SIG-M5 treated with dmso at 0.1 percent for 504 hours (cell line): ENCODE data around the gene HBM.
"Not testable (repeated sequence)": the region's sequence is repeated elsewhere in the genome, so short reads cannot be mapped to it uniquely, and the experiment has no call there.

Experiments used
- DNase-seq: peaks from one replicate; lab custom pipeline; 2025; ENCODE audit not compliant: unreplicated experiment; lab: John Stamatoyannopoulos, UW

HBM gene

GRCh38 chr16:180681-181564, 15.1 kb downstream of the HBM start:
- peak; percentile 46 for DNase-seq

GRCh38 chr16:181565-182021, 15.8 kb downstream of the HBM start:
- DNase-seq = no peak

- no peak for DNase-seq
Observed at GRCh38 chr16:183005-183404, 17.2 kb downstream of the HBM start.

- no peak for DNase-seq
Observed at GRCh38 chr16:185213-185612, 19.4 kb downstream of the HBM start.

- DNase-seq = no peak
Observed at GRCh38 chr16:185691-186090, 19.9 kb downstream of the HBM start.

- no peak for DNase-seq
Observed at GRCh38 chr16:187330-187729, 21.6 kb downstream of the HBM start.

GRCh38 chr16:188674-189073, 22.9 kb downstream of the HBM start:
- DNase-seq = no peak

- DNase-seq = no peak
Observed at GRCh38 chr16:189604-190186, 23.9 kb downstream of the HBM start.

- DNase-seq = no peak
Observed at GRCh38 chr16:191831-192230, 26.1 kb downstream of the HBM start.

GRCh38 chr16:192686-193085, 26.9 kb downstream of the HBM start:
- no peak for DNase-seq

GRCh38 chr16:193441-193840, 27.7 kb downstream of the HBM start:
- DNase-seq = no peak

GRCh38 chr16:194516-194915, 28.7 kb downstream of the HBM start:
- DNase-seq = no peak

- no peak for DNase-seq
Observed at GRCh38 chr16:200388-200787, 34.6 kb downstream of the HBM start.

- no peak for DNase-seq
Observed at GRCh38 chr16:203246-203645, 37.5 kb downstream of the HBM start.

- not testable (repeated sequence) for DNase-seq
Observed at GRCh38 chr16:204046-204445, 38.3 kb downstream of the HBM start.

GRCh38 chr16:209359-209758, 43.6 kb downstream of the HBM start:
- DNase-seq = not testable (repeated sequence)

GRCh38 chr16:211631-212180, 45.9 kb downstream of the HBM start:
- DNase-seq = not testable (repeated sequence)

GRCh38 chr16:212999-213398, 47.2 kb downstream of the HBM start:
- no peak for DNase-seq
